ENCODE data around the gene GDF7. TPM values are rescaled to one million over a fixed set of nuclear protein-coding genes. Genes with fewer than 3 reads are reported as not detected.
A peak's percentile ranks its signal among the peaks of the same experiment; 100 is the strongest.

The GDF7 gene
- 0.16 TPM for total RNA-seq

DNA sequence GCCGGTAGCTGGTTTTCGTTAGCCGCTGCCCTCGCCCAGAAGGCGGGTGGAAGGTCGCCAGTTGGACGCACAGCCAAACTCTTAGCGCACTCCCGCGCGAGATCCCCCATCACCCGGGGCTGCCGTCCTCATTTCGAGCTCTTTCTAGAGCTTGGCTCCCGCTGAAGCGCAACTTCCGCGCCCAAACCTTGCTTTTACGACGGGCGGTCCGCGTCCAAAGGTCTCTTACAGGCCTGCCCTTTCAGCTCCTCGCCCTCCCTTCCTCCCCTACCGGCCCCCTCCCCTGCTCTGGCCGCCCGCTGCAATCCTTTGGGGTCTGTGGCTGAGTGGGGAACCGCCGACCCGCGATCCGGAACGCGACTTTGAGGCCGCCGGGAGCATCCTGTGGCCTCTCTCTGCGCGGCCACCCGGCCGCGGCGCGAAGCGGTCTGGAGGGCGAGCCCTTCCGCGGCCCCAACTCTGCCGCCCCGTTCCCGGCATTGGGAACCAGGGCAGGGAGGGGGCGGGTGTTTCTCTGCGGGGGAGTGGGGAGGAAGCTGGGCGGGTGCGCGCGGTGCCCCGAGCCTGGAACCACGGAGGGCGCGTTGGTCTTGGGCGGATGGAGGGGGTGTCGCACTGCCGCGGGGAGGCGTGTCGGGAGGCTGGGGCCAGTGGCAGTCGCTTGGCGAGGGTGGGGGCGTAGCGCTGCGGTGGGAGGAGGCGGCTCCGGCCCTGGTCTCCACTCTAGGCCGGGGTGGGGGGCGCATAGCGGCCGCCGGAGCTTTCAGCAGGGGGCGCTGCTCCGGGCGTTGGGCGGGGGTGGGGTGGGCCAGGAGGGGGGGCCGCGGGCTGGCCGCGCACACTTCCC is at the start of gene GDF7:
Gene GDF7 (plus strand): TSS at position 841 of the 847 bp plus-strand sequence. CDS start 96 bp downstream, outside the sequence.
- DNase-seq = no peak

DNA sequence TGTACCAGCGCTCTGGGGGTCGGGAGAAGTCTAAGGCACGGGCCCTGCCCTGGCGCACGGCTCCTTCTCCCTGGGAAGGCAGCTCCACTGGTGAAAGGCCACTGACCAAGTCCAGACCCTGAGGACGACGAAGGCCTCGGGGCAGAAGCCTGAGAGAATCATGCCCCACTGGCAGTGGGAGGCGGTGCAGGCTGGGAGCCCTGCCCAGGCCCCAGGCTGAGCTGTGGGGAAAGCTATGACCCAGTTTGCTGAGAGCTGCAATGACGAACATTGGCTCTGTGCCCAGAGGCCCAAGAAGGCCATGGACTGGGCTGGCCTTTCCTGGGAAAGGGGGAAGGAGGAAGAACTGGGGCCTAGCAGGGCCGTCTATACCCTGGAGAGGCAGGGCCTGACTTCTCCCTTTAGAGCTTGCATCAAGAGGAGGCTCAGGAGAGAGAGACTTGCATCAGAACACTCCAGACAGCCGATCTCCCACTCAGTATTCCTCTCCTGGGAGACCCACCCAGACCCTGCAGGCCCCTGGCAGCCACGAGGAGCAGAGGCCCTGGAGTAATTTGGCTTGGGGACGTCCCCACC is 49.0 kb upstream of the GDF7 start:
- DNase-seq = peak; percentile 82

DNA sequence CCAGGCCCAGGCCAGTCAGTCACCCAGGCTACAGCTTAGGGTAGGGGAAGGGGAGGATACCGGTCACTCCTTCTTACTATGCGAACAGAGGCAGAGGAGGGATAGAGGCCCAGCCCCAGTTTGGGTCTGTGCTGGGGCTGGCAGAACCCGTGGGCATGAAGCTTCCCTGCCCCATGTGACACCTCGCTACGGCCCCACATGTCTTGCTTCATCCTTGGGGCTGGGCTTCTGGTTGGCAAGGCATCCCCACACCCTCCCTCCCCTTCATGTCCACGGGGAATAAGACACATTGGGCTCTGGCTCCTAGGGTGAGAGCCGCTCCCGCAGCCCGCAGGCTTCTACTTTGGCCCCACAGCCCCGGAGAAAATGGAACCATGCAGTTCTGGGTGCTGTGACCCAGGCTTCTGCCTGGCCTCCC is 48.5 kb upstream of the GDF7 start:
- no peak for DNase-seq

DNA sequence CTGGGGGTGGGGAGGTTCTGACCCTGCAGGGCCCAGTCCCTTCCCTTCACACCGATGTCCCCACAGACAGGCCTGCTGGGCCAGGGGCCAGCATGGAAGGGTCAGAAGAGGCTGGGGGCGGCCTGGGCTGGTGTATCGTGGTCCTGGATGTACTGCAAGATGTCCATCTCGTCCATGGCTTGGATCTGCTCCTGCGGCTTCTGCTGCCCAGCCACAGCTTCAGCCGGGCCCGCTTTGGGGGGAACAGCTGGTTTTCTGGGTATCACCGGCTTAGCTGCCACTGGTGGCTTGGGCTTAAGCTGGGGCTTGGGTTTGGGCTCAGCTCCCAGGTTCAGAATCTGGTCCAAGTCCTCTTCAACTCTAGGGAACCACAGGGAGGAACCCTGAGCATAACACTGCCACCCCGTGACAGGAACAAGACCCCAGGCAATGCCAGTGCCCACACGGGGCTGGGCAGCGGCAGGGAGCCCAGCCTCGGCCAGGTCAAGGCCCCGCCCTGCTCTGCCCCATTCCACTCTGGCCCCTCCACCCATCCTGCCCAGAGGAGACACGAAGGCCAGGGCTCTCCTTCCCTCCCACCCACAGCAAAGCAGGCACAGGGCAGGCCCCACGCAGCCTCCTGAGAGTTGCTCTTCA is 47.9 kb upstream of the GDF7 start:
- no peak for DNase-seq

DNA sequence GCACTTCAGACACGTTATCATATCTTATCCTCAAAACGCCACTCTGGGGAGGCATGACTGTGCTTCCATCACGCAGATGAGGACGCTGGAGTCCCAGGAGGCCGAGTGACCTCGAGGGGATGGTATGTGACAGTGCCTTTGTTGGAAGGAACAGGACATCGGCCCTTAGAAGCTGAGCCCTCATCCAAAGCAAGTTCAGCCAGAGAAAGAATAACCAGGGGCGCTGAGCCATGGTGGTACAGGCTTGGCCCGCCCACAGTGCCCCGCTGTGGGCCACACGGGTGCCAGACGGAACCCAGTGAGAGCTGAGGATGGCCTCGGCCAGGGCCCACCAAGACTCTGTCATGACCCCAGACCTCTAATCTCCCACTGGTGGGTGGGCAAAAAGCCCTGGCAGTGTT is 47.3 kb upstream of the GDF7 start:
- no peak for DNase-seq

DNA sequence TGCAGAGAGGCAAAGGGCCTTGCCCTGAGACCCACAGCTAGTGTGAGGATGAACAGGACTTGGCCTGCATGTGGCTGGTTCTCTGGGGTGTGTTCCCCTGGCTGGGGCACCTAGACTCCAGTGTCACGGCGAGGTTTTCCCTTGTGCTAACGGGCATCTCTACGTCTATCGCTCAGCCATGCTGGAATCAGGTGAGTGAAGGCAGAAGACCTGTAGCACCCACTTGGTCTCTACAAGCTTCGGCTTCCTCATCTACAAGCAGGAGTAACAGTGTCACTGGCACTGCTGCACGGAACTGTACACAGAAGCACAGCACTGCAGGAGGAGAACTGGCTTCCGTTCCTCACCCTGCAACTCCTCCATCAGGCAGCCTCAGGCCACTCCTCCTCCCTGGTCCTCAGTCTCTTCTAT is 46.7 kb upstream of the GDF7 start:
- no peak for DNase-seq

DNA sequence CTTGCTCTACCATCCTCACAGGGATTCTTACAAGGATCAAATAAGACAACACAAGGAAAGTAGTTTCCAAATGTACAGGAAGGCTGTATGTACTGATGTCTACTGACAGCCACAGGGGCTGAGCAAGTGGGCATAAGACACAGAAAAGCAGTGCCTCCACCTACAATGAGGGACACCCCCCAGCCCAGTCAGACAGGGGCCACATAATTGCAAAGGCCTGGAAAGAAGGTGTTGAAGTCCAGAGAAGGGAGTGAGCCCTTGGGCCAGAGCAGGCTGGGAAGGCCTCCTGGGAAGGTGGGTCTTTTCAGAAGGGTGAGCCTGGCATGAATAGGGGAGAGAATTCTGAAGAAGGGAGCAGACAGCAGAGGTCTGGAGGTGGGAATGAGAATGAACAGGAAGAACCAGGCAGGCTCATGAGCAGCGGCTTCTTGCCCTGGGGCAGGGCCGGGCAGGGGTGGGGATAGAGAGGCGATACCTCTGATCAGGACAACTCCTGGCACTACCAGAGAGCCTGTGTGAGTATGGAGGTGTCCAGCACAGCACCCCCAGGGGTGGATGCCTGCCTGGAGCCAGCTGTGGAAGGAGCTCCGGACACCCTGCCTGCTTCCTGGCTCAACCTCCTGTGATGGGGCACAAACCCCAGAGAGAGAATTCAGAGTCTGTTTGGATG is 46.1 kb upstream of the GDF7 start:
- no peak for DNase-seq

DNA sequence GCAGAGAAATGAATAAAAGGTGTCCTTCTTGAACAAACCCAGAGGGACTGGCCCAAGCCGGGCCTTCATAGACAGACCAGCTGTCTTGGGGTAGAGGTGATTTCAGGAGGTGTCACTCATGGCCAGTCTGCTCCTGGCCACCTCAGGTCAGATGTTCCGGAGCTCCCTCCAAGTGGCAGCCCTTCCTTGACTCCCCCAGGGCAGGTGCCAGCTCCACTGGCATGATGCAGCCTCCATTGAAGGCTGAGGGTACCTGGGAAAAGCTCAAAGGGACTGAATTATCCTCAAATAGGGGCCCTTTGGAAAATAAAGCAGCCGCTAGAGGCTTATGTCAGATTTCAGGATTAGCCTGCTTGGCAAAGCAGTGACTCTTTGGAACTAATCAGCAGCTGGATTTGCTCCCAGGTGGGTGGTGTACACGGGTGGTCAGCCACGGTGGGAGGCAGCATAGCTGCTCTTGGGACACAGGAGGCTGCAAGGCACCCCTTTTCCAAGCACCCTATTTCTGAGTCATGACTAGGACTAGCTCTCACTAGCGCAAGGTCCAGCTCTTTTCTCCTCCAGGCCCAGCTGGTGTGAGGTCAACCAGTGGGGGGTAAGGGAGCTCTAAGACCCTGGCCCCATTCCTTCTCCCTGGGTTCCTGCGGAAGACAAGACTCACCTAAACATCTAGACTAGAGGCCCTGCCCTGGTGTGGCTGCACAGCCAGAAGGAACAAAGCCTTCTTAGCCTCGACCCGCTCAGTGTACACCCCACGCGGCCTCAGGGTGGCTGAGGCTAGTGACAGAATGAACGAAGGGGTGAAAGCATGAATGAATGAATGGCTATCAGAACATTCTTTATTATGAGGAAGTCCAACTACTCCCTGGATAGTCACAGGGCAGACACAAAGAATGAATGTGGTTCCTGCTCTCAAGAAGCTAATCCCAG is 45.3 kb upstream of the GDF7 start:
- no peak for DNase-seq

DNA sequence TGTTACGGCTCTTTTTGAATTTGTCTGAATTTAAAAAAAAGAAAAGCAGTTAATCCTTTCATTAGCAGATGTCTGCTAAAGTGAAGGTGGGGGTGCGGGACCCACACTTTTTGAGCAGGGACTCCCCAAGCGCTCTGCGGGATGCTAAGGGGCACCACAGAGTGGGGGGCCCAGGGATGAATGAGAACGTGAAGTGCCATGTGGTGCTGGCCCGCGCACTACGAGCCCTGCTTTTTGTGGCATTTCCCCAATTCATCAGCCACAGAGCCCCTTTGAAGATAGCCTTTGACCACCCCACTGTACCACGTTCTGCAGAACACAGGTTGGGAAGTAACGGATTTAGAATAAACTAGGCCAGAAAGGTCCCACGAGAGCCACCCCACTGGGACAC is 44.7 kb upstream of the GDF7 start:
- DNase-seq = no peak

DNA sequence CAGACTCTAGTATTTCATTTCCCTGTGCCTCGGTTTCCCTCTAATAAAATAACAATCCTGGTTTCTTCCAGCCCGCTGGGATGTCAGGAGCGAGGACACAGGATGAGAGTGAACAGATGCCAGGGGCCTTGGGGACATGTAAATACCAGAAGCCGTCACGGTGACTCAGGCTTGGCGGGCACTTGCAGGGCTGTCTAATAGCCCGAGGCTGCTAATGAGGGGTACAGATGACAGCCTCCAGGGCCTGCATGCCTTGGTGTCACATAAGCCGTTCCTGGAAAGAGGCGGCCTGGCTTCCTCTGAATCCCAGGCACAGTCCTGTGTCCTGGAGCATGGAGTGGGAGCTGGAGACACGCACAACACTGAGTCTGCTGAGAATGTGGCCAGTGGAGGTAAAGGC is 44.2 kb upstream of the GDF7 start:
- no peak for DNase-seq

DNA sequence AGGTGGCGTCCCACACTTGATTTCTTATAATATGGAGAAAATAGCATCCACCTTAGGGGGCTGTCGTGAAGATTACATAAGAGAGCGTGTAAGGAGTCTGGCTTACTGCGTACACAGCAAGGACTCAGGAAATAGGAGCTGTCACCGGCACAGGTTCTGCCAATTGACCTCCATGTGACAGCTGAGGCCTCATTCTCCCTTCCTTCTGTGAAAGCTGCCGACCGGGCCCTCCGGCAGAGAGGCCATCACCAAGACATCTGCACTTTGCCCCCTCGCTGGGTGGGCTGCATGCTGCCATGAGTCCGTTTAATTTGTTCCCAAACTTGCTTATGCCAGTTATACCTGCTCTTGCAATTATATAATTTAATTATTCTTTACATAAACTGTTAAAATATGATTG is 43.7 kb upstream of the GDF7 start:
- no peak for DNase-seq

DNA sequence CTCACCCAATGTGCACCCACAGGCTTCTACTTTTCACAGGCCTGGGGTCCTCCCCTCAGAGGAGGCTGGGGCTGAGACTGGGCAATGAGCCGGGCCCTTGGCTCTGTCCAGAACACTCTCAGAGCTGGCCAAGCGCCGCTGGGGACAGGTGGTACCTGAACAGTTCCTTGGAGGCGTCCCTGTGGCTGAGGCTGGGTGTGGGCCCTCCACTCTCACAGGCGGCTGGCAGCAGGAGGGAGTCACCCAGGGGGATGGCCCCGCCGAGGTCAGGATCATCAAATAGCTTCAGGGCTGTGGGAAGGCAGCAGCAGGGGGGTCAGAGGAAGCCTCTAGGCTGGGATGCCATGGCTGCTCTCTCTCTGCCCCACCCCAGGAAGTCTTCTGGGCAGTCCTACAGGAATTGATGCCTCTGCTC is 43.2 kb upstream of the GDF7 start:
- no peak for DNase-seq

DNA sequence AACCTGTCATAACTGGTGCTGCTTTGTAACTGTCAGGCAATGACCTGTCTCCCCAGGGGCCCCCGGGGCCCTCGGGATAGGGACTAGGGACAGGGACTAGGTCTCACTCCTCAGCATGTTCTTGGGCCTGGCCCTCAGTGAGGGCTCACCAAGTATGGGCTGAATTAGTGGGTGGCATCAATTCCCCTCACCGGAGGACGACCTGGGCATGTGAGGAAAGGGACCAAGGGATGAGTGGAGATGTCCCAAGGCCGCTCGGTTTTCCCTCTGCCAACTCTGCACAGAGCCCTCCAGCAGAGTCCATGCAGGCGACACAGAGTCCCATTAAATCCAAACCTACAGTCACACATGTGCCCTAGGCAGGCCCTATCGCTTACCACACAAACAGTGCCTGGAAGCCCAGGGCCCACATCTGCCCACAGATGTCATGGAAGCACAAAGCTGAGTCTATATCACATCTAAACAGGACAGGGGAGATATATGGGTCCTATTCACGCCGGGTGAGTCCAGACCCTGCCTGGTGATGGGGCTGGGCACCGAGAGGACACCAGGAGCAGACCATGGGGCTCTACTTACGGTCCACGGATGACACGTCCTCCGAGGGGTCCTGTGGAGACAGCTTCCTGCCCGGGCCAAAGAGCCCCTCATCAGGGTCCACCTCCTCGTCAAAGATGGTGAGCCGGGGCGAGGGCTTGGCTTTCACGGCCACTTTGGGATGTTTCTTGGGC is 42.6 kb upstream of the GDF7 start:
- DNase-seq = no peak

DNA sequence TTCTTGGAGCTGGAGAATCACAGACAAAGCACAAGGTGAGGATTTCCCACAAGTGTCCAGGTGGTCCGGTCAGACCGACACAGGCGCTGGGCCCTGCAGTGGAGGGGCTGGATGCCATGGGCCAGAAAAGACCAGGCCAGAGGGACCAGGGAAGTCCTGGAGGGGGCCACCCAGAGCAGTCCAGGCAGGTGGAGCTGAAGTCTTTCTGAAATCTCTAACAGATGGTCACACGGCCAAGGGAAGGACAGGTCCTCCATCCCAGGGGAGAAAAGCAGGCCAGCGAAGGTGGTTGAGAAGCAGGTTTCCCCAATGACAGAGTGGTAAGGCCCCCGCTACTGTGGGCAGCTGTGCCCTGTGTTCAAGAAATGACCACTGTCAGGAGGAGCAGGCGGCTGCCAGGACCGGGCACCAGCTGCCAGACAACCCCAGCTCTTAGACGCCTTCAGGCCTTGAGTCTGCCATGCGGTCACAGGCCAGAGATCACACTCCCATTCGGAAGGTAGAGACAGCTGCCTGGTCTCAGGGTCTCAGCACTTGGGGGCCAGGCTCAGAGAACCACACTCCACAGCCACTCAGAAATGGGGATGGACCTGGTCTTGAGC is 42.0 kb upstream of the GDF7 start:
- no peak for DNase-seq

DNA sequence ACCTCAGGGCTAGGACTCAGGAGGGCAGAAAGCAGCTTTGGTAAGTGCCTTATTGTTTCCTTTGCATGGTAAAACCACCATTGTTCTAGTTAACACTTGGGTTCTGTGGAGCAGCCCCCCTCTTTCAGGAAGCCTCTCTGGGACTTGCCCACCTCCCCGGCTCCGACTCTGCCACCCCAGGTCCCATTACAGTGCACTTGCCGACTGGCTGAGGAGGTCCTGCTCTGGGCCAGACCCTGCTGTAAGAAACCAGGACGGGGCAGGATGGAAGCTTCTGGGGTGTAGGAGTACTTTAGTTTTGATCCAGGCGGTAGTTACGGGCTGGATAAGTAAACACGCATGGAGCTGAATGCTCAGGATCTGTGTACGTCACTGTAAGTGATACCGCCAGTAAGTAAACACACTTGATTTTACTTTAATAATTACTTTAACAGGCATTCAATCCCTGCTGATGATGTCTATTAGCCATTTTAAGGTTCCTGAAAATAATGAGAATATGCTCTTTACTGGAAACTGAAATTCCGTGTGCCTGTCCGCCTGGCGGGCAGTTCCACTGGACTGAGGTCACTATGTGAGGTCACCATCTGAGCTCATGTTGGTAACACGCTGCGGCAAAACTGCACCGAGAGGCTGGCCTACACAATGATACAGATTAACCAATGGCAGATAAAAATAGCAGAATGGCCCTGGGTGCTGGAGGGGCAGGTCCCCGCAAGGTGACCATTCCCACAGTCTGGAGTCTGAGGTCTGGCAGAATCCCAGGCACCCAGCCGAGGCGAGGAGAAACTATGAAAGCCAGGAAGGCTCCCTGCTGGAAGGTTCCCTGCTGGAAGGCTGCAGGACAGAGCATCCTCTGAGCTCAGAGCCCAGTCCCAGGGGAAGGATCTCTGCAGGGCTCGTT is 41.2 kb upstream of the GDF7 start:
- no peak for DNase-seq

DNA sequence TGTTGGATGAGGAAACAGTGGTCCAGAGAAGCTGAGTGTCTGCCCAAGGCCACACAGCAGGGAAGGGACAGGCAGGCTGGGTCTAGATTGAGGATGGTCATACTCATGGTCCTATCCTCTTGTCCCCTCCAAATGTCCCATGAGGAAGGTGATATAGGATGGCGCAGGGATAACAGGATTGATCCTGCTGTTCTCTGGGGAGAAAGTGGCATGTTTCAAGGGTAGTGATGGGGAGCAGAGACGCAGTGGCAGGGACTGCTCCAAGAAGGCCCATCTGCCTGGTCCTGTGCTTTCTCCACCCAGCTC is 40.6 kb upstream of the GDF7 start:
- DNase-seq = no peak

DNA sequence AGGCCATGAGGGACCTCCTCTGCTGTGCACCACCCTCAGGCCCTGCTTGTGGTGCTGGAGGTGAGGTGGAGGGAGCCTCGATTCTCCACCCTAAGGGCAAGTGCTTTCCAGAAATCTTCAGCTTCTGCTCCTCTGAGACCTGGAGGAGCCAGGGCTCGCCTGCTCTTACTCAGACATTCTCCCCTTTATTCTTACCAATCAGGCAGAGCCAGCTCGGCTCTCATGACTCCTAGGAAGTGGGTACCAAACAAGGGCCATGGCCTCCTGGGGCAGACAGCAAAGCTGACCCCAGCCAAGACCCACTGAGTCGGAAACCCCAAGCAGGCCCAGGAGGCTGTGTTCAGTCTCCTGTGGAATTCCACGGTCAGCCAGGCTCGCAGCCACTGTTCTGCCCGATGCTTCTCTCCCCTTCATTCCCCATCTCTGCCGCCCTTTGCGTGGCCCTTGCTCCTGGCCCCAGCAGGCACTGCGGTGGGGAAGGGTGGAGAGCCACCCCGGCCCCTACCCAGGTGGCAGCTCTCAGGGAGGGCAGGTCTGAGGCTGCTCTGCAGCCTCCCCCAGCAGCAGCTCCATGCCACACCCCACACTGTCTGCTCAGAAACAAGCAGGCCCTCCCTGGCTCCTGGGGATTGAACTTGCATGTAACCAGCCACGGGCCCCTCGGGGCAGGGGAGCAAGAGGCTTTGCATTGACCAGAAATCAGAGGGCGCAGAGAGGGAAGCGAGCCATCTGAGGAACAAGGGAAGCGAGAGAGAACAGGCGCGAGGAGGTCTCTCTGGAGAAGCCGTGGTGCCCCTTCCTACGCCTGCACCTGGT is 40.0 kb upstream of the GDF7 start:
- no peak for DNase-seq

DNA sequence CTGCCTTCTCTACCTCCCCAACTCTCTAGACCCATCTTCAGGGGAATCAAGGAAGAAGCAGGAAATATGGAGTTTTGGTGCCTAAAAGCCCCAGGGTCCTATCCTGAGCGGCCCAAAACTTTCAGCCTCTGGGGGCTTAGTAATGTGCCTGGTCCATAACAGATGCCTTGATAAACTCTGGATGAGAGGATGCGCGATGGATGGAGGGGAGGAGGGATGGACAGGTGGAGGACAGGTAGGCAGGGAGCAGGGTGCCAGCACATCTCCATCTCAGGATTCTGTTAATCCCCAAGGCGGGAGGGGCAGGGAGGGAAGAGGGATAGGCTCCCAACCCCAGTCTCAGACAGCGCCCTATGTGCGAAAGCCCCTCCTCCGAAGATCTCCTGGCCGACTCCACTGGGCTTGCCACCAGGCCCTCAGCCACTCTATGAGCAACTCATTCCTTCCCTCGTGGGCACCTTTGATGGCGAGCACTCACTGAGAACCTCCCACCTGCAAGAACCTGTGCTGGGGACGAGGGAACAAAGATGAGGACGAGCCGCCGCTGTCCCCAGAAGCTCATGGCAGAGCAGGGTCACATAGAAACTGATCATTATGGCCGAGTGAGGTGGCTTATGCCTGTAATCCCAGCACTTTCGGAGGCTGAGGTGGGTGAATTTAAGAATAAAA is 39.1 kb upstream of the GDF7 start:
- DNase-seq = no peak
